GM18909 (cell line): ENCODE results near the gene MYL3.

Experiments used
- ATAC-seq: cut with Tn5 transposase; IDR thresholded peaks from one replicate; pipeline ENCODE4 v1.9.1; 2021; ENCODE audit warnings: mild to moderate bottlenecking; ENCODE audit not compliant: unreplicated experiment, poor library complexity

MYL3 gene

DNA sequence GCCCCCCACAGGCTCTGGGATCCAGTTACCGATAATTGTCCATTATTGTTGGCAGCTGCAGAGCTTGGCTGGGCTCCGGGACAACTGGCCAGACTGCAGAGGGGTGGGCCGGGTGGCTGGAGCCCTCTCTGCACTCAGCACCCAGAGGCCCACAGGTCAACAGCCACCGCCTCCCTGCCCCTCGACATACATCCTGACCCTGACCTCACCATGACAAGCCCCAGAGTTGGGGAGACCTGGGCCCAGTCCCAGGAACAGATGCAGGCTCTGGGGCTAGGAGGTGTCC is 36.7 kb upstream of the MYL3 start:
- no peak for ATAC-seq

DNA sequence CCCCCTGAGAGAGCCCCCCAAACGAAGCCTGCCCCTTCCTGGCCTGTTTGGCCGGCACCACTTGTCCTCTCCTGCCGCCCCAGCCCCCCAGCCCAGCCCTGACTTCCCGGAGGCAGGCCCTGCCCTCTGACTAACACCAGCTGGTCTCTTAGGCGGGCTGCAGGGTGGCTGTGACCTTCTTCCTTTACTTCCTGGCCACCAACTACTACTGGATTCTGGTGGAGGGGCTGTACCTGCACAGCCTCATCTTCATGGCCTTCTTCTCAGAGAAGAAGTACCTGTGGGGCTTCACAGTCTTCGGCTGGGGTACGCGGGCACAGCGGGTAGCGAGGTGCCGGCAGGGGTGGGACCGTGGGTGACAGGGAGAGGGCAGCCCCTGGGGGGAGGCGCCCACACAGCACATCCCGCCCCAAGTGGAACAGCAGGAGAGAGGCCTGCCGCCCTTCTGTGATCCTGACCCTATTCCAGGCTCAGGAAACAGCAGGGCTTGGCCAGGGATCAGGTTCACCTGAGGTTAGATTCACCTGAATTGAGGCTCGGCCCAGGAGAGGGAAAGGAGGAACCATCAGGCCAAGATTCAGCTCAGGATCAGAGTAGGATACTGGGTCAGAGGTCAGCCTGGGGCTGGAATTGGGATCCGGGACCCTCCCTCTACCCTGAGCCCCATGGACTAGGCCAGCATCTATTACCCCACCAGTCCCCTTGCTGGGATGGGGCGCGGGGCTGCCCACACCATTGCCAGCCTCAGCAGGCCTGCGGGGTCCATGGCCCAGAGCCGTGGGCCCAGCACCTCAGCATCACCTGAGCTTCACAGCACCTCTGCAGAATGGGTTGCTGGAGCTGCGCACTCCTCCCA is 36.1 kb upstream of the MYL3 start:
- no peak for ATAC-seq

- ATAC-seq = no peak
Measured at GRCh38 chr3:46898321-46899150, 35.3 kb upstream of the MYL3 start.

GRCh38 chr3:46897829-46898320 is 34.6 kb upstream of the MYL3 start:
- ATAC-seq = no peak

DNA sequence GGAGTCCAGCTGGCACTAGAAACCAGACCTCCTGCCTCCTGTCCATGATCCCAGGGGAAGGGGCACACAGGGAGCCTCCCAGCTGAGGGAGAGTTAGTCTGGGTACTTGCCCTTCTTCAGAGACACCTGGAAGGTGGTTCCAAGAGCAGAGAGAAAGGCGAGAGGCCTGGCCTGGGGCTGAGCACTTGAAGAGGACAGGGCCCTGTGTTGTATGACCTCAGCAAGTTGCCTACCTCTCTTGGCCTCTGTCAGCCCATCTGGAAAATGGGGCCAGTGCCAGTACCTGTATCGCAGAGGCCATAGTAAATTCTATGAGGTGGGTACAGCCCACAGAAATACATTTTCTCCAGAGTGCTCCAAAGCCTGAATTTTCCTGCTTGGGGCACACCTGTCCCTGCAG is 33.8 kb upstream of the MYL3 start:
- no peak for ATAC-seq

- ATAC-seq = no peak
Measured at GRCh38 chr3:46896386-46896785, 33.1 kb upstream of the MYL3 start.

- no peak for ATAC-seq
Measured at GRCh38 chr3:46895761-46896160, 32.5 kb upstream of the MYL3 start.

- no peak for ATAC-seq
Measured at GRCh38 chr3:46895204-46895660, 32.0 kb upstream of the MYL3 start.

DNA sequence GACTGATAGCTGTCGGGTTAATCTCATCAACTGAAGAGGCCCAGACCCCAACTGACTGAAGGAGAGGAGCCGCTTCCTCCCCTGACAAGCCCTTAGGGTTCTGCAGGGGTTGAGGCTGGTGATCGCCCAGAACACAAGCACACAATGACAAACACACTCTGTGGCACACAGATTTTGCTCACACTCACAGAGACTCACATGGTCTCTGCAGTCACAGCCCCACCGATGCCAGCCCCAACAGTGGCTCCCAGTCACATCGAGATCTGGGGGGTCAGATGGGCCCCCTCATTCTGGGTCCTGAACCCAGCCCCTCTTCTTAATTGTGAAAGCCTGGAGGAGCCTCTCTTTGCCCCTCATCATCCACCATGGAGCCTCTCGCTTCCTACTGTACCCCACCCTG is 31.0 kb upstream of the MYL3 start:
- no peak for ATAC-seq

DNA sequence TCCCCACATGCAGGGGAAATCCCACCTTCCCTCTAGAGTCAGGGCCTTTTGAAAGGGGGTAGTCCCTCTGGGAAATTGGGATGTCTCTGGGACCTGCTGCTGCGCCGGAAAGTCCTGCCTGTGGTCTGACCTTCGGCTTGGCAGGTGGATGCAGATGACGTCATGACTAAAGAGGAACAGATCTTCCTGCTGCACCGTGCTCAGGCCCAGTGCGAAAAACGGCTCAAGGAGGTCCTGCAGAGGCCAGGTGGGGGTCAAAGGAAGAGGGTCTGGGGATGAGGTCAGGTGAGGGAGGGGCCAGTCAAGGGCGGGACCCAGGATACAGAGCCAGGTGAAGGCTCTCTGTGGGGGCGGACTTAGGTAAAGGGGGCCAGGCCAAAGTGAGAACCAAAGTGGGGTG is 30.5 kb upstream of the MYL3 start:
- ATAC-seq = no peak

- no peak for ATAC-seq
Measured at GRCh38 chr3:46893146-46893748, 30.0 kb upstream of the MYL3 start.

- ATAC-seq = peak; percentile 43
Measured at GRCh38 chr3:46892285-46893145, 29.3 kb upstream of the MYL3 start.

DNA sequence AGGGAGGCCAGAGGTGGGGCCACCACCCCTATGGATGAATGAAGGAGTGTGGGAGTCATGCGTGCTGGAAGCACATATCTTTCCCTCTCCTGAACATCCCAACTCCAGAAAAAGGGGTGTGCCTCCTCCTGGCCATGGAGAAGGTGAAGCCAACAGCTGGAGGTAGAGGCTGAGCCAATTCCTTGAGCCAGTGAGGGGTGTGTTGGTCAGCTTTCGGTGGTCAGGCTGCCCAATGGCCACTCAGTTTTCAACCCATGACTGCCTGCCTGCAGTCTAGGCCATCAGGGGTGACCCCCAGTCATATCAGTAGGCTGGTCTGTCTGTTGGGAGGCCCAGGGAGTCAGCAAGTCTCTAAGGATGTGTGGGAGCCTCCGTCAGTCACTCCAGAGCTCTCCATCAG is 27.9 kb upstream of the MYL3 start:
- no peak for ATAC-seq

DNA sequence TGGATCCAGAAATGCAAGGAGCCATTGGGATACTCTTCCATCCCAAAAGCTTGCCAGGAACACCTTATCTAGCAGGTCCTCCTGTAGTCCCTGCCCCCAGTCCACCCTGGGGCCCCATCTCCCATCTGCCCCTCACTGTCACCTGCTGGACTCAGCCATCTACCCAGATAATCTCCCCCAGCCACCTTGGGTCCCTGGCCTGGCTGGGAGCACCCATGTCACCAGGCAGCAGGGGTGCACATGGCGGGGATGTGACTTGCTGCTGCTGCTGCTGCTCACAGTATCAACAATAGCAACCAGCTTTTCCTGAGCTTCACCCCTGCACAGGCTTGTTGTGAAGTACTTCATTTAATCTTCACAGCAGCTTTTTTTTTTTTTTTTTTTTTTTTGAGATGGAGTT is 26.9 kb upstream of the MYL3 start:
- ATAC-seq = no peak

- no peak for ATAC-seq
Measured at GRCh38 chr3:46889381-46890110, 26.3 kb upstream of the MYL3 start.

DNA sequence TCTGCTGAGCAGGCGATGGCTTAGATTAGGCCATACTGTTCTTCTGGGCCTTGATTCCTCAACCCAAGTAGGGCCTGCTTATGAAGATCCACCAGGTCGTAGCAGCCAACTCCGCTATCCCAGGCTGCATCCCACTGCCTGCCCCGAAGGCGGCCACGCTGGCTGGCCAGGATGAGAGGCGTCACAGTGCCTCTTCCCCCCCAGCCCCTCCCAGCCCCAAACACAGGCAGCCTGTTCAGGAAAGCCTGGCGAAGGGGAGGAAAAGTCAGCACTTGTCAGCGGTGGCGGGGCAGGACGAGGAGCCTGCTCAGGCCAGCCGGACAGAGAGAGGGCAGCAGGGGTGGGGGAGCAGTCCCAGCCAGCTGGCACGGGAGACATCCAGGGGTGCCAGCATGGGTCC is 25.5 kb upstream of the MYL3 start:
- no peak for ATAC-seq

GRCh38 chr3:46887980-46888494 is 24.8 kb upstream of the MYL3 start:
- ATAC-seq = no peak

- ATAC-seq = no peak
Measured at GRCh38 chr3:46885612-46886011, 22.4 kb upstream of the MYL3 start.

GRCh38 chr3:46884929-46885328 is 21.7 kb upstream of the MYL3 start:
- ATAC-seq = no peak
